Nephron (organoid): ENCODE results near the gene DES.

Experiments
- H3K27ac Mint-ChIP-seq, 3 experiments: 2 replicates each; pipeline ENCODE4 v1.8.0; 2020; ENCODE audit warnings: mixed read lengths in 3 of 3, mild to moderate bottlenecking in 2 of 3, moderate library complexity in 1 of 3
- H3K27me3 Mint-ChIP-seq: 2 replicates; pipeline ENCODE4 v1.8.0; 2021; ENCODE audit warnings: low read depth, mild to moderate bottlenecking, moderate library complexity, mixed read lengths
- H3K36me3 Mint-ChIP-seq: 2 replicates; pipeline ENCODE4 v1.8.0; 2020; ENCODE audit warnings: low read depth, mixed read lengths
- H3K4me1 Mint-ChIP-seq: 2 replicates; pipeline ENCODE4 v1.8.0; 2020; ENCODE audit warnings: mixed read lengths
- H3K4me3 Mint-ChIP-seq, 3 experiments: 2 replicates each; pipeline ENCODE4 v1.8.0; 2020; ENCODE audit warnings: mild to moderate bottlenecking in 3 of 3, mixed read lengths in 3 of 3, moderate library complexity in 2 of 3
- H3K9me3 Mint-ChIP-seq: 2 replicates; pipeline ENCODE4 v1.8.0; 2020; ENCODE audit warnings: mixed read lengths
- CTCF ChIP-seq, 3 experiments: fragments of 200-600 bp; sonication (generic); IDR thresholded peaks; one replicate each; pipeline ENCODE4 v1.5.0; 2021; ENCODE audit warnings: antibody characterized with exemption in 3 of 3; ENCODE audit not compliant: unreplicated experiment in 3 of 3

Gene DES

DNA sequence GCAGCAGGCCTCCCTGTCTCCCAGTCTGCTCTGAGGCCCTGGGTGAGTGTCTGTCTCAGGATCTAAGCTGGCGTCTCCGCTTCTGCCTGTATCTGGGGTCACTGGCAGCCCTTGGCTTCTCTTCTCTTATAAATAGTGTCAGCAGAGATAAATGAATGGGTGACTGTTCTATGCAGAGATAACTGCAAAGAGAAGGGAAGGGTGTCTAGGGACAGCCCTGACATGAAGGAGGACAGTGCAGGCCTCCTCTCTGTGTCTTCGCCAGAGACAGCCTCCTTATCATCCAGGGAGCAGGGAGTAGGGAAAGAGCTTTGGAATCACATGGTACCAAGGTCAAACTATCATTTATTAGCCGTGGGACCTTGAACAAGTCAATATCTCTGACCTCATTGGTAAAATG is 52.3 kb downstream of the DES start:
- Mint-ChIP-seq H3K36me3 (no peaks in the 10 kb centered on the region), H3K4me3 (no peak overlapping the region), H3K4me1 (no peaks in the 10 kb centered on the region), H3K27ac (no peak overlapping the region), H3K9me3 (no peaks in the 10 kb centered on the region), H3K27me3 (no peaks in the 10 kb centered on the region)
- no peak for TF ChIP-seq CTCF (IDR thresholded peaks at IDR 0.05; ENCODE audit: unreplicated experiment in 3 of 3)

- TF ChIP-seq CTCF (IDR thresholded peaks at IDR 0.05; ENCODE audit: unreplicated experiment in 3 of 3), result no peak
- no peaks in the 10 kb centered on the region for H3K27me3 Mint-ChIP-seq
- H3K36me3 Mint-ChIP-seq, result no peaks in the 10 kb centered on the region
- no peaks in the 10 kb centered on the region for H3K9me3 Mint-ChIP-seq
- H3K4me1 Mint-ChIP-seq, result peaks cover 7% of the 10 kb centered on the region
- H3K27ac Mint-ChIP-seq, result no peak overlapping the region
- no peak overlapping the region for H3K4me3 Mint-ChIP-seq
Measured at GRCh38 chr2:219471476-219472371, 53.5 kb downstream of the DES start.

DNA sequence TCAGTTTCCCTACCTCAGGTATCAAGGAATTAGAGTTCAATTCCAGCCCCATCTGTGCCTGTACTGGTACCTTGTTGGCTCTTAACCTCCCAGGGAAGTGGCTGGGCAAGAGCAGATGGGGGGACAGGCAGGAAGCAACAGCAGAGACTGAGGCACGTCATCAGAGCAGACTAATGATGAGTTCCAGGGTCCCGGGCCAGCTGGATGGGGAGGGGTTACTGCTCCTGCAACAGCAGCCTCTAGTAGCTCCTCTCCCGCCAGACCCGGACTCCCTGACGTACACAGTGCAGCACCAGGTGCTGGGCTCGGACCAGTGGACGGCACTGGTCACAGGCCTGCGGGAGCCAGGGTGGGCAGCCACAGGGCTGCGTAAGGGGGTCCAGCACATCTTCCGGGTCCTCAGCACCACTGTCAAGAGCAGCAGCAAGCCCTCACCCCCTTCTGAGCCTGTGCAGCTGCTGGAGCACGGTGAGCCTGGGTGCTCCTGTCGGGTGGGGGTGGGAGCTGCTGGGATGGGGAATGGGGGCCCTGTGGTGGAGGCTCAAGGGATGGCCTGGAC is 54.5 kb downstream of the DES start:
- Mint-ChIP-seq H3K4me1 (peaks cover 11% of the 10 kb centered on the region), H3K36me3 (no peaks in the 10 kb centered on the region), H3K27me3 (peaks cover 4% of the 10 kb centered on the region), H3K4me3 (no peak overlapping the region), H3K27ac (no peak overlapping the region), H3K9me3 (no peaks in the 10 kb centered on the region)
- TF ChIP-seq CTCF (IDR thresholded peaks at IDR 0.05; ENCODE audit: unreplicated experiment in 3 of 3), result no peak

DNA sequence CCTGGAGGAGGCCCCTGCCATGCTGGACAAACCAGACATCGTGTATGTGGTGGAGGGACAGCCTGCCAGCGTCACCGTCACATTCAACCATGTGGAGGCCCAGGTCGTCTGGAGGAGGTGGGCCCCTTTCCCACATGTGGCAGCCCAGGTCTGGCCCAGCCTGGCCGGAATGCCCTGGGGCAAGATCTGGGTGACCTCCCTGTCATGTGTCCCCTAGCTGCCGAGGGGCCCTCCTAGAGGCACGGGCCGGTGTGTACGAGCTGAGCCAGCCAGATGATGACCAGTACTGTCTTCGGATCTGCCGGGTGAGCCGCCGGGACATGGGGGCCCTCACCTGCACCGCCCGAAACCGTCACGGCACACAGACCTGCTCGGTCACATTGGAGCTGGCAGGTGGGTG is 55.3 kb downstream of the DES start:
- Mint-ChIP-seq H3K4me3 (no peak overlapping the region), H3K9me3 (no peaks in the 10 kb centered on the region), H3K4me1 (peaks cover 17% of the 10 kb centered on the region), H3K27ac (no peak overlapping the region), H3K27me3 (peaks cover 4% of the 10 kb centered on the region), H3K36me3 (no peaks in the 10 kb centered on the region)
- TF ChIP-seq CTCF (IDR thresholded peaks at IDR 0.05; ENCODE audit: unreplicated experiment in 3 of 3), result no peak

- Mint-ChIP-seq H3K4me3 (no peak overlapping the region), H3K9me3 (no peaks in the 10 kb centered on the region), H3K27me3 (peaks cover 10% of the 10 kb centered on the region), H3K36me3 (no peaks in the 10 kb centered on the region), H3K27ac (no peak overlapping the region), H3K4me1 (peaks cover 22% of the 10 kb centered on the region)
- TF ChIP-seq CTCF (IDR thresholded peaks at IDR 0.05; ENCODE audit: unreplicated experiment in 3 of 3), result no peak
Measured at GRCh38 chr2:219474285-219475060, 56.3 kb downstream of the DES start.
